ENCODE data around the gene GPR18.

- TF ChIP-seq POLR2AphosphoS5 (IDR thresholded peaks at IDR 0.05) = no peak
- no peak for TF ChIP-seq POLR2A (IDR thresholded peaks at IDR 0.05)
- TF ChIP-seq EP300 (IDR thresholded peaks at IDR 0.05) = no peak
Measured at GRCh38 chr13:99305158-99305557, 47.0 kb upstream of the GPR18 start.

Data from stomach (tissue), 4 donors.